ENCODE measurements around the gene TMEM30B. TPM values are rescaled to one million over a fixed set of nuclear protein-coding genes. Genes with fewer than 3 reads are reported as not detected.

The TMEM30B gene
- total RNA-seq, 1 donor from 2014 or later, result 0.30 TPM

Other genes starting within 250 kb of the TMEM30B start
- gene PRKCH, start 40.2 kb upstream of the TMEM30B start, total RNA-seq, result 16.4 TPM

All from Right ventricle myocardium inferior (tissue), 1 donor.